ENCODE results near the gene SCNN1A.

The SCNN1A gene

DNA sequence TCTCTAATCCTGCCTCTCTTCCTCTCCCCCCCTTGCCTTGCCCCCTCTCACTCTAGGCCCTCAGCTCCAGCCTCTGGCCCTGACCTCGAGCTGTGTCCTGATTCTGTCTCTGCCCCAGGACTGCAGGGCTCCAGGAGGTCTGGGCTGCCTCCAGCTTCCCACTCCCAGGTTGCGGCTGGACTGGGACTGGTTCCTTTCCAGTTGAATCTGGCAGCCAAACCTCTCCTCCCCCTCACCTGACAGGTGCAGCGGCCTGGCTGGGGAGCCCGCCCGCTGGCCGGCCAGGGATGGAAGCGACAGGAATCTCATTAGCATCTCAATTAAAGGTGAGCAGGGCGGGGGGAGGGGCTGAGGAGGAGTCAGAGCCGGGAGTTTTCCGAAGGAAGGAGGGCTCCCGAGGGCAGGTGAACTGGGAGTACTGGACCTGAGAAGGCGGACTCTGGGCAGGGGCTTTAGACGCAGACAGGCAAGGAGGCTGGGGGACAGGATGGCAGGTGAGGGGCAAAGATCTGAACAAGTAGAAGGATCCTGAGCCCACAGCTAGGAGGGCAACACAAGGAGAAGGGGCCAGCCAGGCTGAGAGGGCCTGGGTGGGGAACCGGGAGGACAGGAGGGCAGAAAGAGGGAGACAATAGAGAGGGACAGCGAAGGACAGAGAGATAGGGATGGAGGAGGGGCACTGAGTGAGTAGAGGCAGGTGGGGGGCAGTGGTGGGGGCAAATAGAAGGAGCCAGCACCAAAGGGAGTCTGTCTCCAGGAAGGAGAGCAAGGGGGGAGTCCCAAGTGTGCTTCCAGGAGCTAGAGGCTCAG lies at the start of gene SCNN1A:
Gene SCNN1A, minus strand, starts transcription at position 295 of the 810 bp plus-strand sequence. CDS start 780 bp downstream, outside the sequence.
- peak; percentile 41 for DNase-seq (ENCODE audit: low spot score)

DNA sequence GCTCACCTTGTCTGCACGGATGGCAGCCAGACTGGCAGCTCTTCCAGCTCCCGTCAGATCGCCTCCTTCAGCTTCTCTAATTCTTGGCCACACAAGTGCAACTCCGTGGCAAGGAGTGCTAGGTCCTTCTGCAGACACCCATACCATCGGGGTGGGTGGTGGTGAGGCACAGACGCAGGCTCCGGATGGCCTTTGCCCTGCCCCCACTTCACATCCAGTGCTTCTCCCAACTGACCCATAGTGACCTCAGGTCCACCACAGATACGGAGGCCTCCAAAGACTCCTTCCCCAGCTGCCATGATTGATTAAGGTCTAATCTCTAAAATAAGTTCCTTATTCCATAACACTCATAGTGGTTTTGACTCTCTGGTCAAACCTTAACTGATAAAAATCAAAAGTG lies 49.5 kb upstream of the SCNN1A start:
- no peak for DNase-seq (ENCODE audit: low spot score)

DNA sequence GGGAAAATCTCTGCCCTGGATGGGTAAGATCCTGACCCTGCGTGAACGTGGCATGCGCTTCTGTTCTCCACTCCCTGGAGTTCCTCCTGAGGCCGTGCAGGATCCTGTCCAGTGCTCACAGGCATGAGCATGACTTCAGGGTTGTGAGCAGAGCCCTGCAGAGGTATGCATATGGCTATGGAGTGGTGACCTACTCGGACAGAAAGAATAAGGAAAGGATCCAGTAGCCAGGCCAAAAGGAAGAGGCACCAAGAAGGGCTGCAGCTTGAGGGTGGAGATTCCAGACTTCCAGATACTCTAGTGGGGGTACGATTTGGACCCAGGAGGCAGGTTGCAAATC lies 48.6 kb upstream of the SCNN1A start:
- no peak for DNase-seq (ENCODE audit: low spot score)

DNA sequence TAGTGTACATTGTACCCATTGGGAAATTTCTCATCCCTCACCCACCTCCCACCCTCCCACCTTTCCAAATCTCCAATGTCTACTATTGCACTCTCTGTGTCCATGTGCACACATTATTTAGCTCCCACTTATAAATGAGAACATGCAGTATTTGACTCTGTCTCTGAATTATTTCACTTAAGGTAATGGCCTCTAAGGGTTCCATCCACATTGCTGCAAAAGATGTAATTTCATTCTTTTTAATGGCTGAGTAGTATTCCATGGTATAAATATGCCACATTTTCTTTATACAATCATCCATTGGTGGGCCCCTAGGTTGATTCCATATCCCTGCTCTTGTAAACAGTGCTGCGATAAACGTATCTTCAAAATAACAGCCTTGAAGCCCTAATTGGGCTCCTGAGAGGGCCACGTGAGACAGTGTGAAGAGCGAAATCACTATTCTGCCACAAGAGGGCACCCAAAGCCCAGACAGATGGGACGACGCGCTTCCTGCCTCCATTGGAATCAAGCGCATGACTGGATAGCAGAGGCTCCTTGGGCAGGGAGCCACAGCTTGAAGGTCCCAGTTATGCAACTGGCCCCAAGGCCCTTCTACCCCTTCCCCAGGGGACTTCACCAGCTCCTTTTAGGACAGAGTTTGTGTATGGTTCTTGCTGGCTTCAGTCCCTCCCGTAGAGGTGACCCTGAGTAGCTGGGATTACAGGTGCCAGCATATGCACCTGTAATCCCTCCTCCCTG lies 48.1 kb upstream of the SCNN1A start:
- peak; percentile 90 for DNase-seq (ENCODE audit: low spot score)

DNA sequence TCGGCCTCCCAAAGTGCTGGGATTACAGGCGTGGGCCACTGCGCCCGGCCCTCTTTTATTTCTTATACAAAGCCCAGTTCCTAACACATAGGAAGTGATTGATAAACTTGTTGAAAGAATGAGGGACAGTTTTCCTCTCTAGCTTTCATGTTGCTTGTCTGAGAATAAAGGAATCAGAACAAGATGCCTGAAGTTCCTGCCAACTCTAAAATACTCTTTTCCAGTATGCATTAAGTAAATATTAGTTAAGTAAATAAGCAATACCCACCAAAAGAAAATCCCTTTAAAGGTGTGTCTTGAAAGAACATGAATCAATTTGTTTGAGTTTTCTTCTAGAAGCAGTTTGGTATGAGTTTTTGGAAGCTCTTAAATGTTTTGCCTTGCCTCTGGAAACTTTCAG lies 45.0 kb upstream of the SCNN1A start:
- no peak for DNase-seq (ENCODE audit: low spot score)

DNA sequence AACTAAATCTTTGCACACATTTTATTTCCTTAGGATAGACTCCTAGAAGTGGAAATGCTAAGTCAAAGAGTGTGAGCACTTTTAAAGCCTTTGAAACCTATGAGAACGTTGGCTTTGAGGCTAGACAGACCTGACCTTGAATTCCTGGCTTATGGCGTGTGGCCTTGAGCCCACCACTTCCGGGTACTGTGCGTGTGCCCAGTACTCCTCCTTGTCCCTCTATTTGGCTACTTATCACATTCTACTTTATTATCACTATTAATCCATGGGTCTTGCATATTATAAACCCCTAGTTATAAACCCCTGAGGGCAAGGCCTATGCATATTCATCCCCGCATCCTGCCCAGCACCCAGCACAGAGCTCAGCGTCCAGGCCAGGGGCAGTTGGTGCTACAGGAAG lies 43.4 kb upstream of the SCNN1A start:
- DNase-seq (ENCODE audit: low spot score) = no peak

DNA sequence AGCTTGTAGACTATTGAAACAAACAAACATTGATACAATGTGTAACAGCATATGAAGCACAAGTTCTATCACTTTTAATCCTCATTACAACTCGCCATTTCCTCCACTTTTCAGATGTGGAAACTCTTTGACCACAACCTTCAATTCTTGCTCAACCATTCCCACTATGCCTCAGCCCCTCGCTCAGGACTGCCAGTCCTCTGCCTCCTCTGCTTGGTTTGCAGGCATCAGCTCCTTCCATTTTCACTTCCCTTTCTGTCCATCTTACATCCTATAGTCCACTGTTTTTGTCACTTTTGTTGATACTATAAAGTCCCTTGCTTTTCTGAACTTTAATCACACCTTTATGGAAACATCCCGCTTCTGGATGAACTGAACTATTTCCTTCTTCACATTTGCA lies 41.2 kb upstream of the SCNN1A start:
- no peak for DNase-seq (ENCODE audit: low spot score)

DNA sequence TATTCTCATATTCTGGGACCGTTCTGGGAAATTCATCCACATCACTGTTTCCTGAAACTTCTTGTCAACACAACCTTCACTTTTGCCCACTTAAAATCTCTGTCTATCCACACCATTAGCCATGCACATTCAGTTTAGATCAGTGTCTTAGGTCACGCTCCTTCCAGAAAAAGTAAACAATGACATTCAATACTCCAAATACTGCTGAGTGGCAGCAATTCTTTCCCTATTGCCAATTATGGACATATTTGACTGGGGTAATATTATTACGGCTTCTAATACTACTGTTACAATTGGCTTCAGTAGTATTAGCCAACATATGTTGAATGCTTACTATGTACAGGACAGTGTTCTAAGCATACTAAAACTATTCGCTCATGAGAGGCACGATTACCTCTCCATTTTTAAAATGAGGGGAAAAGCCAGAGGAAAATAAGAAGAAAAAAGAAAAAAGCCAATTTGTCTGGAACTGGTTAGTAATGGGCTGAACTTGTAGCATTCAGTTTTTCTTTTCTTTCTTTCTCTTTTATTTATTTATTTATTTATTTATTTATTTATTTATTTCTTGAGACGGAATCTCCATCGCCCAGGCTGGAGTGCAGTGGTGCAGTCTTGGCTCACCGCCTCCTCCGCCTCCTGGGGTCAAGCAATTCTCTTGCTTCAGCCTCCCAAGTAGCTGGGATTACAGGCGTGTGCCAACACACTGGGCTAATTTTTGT lies 32.0 kb upstream of the SCNN1A start:
- DNase-seq (ENCODE audit: low spot score) = no peak

DNA sequence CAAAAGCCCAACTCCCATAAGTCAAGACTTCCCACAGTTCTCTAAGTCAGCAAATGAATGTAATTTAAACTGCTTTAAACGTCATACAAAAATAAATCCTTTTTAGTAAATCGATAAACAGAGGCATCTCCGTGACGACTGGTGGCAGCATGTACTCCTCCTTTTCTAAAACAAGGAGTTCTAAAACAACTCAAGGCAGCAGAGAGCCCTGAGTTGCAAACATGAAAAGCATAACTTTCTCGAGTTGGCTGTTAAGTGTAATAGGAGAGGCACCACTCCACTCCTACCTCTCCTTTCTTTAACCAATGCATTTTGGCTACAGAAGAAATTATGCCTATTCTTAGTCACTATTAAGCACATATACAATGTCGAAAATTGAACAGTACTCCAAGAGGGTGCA lies 30.6 kb upstream of the SCNN1A start:
- no peak for DNase-seq (ENCODE audit: low spot score)

DNA sequence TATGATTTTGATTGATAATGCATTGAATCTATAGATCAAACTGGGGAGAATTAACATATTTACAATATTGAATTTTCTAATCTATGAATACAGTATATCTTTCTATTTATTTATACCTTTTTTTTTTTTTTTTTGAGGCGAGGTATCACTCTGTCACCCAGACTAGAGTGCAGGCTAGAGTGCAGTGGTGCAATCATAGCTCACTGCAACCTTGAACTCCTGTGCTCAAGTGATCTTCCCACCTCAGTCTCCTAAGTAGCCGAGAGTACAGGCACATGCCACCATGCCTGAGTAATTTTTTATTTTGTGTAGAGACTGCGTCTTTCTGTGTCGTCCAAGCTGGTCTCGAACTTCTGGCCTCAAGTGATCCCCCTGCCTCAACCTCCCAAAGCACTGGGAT lies 29.0 kb upstream of the SCNN1A start:
- no peak for DNase-seq (ENCODE audit: low spot score)

DNA sequence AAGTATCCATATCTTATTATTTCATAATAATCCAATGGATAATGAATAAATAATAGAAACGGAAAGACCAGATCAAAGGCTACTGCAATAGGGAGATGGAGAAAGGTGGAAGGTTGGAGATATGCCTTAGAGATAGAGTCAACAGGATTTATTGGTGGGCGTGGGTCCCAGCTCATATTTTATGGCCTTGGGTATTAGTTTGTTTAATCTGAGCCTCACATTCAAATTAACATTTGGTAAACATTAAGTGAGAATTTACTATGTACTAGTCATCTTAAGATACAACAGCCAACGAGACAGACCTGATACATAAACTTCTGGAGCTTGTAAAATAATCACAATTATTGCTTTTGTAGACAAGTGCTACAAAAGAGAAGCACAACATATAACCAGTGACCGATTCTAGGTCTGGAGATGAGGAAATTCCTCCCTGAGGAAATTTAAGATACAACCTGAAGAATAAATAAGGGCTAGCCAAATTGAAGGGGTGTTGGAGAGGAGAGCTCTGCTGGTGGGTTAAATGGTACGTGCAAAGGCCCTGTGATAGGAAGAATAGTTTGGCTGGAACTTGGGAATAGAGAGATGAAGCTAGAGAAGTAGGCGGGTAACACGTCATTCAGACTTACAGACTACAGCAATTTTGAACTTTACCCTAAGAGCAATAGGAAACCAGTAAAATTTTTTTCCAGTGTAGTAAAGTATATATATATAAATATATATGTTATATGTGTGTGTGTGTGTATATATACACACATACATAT lies 24.7 kb upstream of the SCNN1A start:
- DNase-seq (ENCODE audit: low spot score) = no peak

DNA sequence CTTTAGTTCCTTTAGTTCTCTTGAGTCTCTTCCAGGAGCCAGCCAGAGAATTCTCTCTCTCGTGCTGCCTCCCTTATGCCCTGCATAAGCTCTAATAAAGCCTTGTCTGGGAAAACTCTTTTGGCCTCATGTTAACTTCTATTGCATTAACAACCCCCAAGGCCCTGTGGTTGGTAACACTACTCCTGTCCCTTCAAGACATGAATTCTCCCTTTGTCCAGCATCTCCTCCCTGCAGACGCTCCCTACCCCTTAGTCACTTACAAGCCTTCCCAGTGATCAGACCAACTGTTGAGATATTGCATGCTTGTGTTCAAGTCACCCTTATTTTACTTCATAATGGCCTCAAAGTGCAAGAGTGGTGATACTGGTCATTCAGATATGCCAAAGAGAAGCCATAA lies 20.7 kb upstream of the SCNN1A start:
- no peak for DNase-seq (ENCODE audit: low spot score)

DNA sequence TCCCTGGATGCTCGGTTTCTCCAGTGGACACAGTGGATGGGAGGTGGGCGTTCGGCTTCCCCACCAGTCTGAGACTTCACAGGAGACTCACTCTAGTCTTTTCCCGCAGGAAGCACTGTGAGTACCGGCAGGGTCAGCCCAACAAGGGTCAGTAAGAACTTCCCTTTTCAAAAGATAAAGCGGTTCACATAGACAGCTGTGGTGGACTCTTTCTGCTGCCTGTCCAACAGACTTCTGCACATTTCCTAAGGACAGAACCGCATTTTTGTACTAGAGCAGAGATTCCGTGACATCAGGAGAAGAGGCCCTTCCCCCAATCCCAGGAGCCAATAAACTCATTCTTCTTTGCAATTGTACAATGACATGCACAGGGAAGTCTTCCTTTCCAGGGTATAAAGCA lies 19.0 kb upstream of the SCNN1A start:
- no peak for DNase-seq (ENCODE audit: low spot score)

DNA sequence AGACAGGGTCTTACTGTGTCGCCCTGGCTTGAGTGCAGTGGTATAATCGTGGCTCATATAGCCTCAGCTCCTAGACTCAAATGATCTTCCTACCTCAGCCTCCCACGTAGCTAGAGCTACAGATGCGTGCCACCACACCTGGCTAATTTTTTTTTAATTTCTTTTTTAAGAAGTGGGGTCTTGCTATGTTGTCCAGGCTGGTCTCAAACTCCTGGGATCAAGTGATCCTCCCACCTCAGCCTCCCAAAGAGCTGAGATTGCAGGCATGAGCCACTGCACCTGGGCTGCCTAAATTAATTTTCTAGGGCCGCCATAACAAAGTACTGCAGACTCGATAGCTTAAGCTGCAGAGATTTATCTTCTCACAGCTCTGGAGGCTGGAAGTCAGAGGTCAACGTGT lies 17.7 kb upstream of the SCNN1A start:
- DNase-seq (ENCODE audit: low spot score) = no peak

DNA sequence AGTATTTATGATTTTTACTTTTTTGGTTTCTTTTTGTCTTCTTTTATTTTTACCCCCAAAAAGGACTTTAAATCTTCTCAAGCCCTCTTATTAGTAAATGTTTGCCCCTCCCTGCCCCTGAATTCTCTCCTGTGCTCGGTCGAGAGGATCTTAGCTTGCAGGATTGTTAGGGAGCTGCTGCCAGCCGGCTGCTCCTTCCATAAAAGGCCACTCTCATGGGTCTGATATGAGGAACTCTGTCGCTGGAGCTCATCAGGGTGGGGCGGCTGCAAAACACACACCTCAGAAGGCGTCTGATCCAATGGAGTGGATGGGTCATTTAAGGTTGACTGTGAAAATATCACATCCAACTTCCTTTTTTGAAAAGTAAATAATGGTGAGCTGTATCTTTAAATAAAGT lies 17.1 kb upstream of the SCNN1A start:
- no peak for DNase-seq (ENCODE audit: low spot score)

DNA sequence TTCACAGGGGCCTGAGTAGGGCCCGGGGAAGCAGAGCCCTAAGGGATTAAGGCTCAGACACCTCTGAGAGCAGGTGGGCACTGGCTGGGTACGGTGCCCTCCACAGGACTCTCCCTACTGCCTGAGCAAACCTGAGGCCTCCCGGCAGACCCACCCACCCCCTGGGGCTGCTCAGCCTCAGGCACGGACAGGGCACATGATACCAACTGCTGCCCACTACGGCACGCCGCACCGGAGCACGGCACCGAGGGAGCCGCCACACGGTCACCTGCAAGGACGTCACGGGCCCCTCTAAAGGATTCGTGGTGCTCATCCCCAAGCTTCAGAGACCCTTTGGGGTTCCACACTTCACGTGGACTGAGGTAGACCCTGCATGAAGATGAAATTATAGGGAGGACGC lies 15.7 kb upstream of the SCNN1A start:
- DNase-seq (ENCODE audit: low spot score) = no peak

DNA sequence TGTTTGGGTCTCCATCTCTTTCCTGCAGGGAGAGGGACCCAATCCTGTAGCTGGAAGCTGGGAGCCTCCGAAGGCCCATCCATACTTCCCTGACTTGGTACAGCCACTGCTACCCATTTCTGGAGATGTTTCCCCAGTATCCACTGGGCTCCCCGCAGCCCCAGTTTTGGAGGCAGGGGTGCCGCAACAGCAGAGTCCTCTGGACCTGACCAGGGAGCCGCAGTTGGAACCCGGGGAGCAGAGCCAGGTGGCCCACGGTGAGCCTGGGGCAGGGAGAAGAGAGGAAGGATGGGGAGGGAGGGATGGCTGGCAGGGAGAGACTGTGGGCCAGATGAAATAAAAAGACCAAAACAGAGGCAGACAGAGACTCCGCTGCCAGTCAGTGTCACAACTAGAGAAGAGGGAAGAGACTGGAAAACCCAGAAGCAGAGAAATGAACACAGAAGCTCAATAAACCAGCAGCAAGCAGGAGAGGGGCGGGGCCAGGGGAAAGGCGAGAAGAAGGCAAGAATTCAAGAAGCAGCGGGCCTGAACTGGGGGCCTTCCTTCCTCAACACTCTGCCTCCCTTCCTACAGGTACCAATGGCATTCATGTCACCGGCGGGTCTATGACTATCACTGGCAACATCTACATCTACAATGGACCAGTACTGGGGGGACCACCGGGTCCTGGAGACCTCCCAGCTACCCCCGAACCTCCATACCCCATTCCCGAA lies 14.9 kb upstream of the SCNN1A start:
- no peak for DNase-seq (ENCODE audit: low spot score)

DNA sequence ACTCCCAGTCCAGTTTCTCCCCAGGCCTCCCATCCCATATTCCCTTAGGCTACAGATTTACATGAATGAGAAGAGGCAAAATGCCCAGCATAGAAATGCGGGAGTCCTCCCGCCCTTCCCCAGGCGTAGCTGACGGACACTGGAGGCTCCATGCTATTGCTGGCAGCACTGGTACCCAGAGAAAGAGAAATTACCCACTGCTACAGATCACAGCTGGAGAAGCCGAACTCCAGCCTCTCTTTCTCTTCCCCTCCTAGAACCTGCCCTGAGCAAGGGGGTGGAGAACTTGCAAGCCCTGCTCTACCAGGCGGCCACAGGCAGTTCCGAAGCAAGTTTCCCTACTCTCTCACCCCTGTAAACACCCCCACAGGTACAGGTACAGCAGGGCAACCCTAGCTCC lies 12.2 kb upstream of the SCNN1A start:
- no peak for DNase-seq (ENCODE audit: low spot score)

DNA sequence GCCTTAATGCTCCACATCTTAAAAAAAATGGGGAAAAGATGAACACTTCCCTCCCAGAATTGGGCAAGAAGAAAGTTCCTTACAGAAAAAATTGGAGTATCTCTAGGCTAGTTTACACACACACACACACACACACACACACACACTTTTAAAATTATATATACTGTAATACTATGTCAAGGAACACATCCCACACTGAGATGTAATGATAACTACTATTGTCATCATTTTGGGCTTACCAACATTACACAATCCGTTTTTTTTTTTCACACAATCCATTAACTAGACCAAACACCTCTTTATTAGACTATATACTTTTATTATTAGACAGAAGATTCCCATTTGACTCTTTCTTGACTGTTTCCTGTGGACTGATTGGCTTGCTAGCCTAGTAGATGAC lies 11.1 kb upstream of the SCNN1A start:
- no peak for DNase-seq (ENCODE audit: low spot score)

DNA sequence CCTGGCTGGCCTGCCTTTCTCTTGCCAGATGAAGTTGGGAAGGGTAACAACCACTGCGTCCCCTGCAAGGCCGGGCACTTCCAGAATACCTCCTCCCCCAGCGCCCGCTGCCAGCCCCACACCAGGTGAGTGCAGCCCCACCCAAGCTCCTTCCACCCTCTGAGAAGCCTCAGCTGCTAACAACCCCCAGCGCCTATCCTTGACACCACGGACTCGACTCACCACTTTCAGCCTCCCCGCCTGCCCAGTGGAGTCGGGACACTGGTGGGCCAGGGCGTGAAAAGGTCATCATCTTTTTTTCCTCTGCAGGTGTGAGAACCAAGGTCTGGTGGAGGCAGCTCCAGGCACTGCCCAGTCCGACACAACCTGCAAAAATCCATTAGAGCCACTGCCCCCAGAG lies 10.7 kb upstream of the SCNN1A start:
- no peak for DNase-seq (ENCODE audit: low spot score)

Data from cerebellar cortex (tissue), 1 donor.